GM21529 (cell line): ENCODE data around the gene TERF2IP.

Source experiments
- ATAC-seq: cut with Tn5 transposase; IDR thresholded peaks from one replicate; pipeline ENCODE4 v1.9.1; 2021; ENCODE audit not compliant: unreplicated experiment

Gene TERF2IP

DNA sequence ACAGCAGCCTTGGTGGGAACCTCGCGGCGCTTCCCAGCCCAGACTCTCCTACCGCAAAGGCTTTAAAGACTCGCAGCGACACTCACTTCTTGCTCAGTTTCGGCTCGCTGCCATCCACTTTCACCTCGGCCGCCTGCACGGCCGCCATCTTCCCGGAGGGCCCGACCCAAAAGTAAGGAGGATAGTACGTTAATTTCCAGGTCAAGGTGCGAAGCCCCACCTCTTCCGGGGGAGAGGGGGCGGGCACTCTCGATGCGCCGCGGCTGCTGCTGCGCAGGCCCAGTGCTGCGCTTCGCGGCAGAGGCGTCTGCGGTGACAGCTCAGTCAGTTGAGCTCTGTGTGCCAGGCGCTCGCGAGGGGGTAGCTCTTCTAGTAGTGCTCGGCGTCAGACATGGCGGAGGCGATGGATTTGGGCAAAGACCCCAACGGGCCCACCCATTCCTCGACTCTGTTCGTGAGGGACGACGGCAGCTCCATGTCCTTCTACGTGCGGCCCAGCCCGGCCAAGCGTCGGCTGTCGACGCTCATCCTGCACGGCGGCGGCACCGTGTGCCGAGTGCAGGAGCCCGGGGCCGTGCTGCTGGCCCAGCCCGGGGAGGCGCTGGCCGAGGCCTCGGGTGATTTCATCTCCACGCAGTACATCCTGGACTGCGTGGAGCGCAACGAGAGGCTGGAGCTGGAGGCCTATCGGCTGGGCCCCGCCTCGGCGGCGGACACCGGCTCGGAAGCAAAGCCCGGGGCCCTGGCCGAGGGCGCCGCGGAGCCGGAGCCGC is at the start of gene TERF2IP, which contains the start of gene KARS1:
Gene TERF2IP (plus strand): TSS at position 282 of the 773 bp plus-strand sequence. CDS start 110 bp downstream, at position 392.
Gene KARS1 (minus strand): TSS at position 174 of the 773 bp plus-strand sequence. CDS start 26 bp downstream, at position 148.
- peak; percentile 84 for ATAC-seq

- ATAC-seq, result no peak
Observed at GRCh38 chr16:75599452-75600277, 47.9 kb upstream of the TERF2IP start.

GRCh38 chr16:75603241-75603640 is 44.3 kb upstream of the TERF2IP start:
- no peak for ATAC-seq

DNA sequence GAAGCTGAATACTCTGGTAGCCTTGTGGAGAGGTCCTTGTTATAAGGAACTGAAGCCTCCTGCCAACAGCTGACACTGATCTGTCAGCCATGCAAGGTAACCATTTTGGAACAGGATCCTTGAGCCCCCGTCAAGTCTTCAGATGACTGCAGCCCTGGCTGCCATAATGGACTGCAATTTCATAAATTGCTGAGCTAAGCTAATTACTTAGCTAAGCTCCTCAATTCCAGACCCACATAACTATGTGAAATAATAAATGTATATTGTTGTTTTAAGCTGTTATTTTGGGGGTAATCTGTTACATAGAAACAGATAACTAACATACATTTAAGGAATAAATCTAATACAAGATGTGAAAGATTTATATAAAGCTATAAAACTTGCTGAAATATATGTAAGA is 41.1 kb upstream of the TERF2IP start:
- ATAC-seq, result no peak

DNA sequence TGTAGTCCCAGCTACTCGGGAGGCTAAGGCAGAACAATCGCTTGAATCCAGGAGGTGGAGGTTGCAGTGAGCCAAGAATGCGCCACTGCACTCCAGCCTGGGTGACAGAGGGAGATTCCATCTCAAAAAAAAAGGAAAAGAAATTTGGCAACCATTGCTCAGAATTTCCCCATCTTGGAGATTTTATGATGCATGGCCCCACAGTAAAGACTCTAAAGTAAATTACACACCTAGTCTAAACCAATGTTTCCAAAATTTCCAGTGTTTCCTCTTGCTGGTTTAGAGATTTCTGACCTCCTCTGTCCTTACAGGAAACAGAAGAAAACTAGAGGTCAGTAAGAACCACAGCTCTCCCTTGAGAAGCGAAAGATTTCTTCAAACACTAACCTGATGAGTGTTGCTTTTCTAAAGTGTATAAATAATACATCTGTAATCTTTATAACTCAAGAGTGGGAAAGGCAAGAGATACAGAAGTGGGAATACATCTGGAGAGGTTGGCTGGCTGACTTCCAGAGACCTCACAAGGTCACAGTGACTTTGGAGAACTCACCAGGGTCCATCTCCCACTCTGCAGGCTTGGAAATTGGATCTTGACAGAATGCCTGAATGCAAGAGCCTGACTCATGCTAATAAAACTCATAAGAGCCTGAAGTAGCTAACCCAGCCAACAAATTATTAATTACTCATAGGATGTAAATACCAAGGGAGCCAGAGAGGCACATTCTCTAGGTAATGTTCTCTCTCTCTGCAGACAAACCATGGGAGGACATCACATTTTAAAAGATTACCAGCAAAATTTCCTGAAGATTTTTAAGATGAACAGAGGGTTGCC is 33.3 kb upstream of the TERF2IP start:
- no peak for ATAC-seq

GRCh38 chr16:75615619-75616018 is 32.0 kb upstream of the TERF2IP start:
- no peak for ATAC-seq

DNA sequence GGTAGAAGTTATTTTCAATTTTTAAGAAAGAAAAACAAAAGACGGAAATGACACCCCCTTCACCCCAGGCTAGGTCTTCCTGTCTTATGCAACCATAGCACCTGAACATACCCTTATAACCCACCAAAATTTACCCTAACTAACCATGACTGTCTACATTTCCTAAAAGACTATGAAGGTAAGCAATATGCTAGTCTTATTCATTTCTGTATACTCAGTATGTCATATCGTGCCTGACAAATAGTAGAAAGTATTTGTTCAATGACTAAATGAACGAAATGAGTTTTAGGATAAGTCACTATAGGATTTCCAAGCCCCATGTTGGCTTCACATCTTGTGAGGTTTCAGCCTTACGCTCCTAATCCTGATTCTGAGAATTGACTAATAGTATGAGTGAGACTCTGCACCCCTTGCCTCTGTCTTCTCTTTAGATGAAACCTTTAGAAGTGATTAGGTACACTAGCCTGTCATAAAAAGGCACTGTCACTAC is 31.0 kb upstream of the TERF2IP start:
- ATAC-seq, result peak; percentile 44

- ATAC-seq, result no peak
Observed at GRCh38 chr16:75617121-75617520, 30.5 kb upstream of the TERF2IP start.

DNA sequence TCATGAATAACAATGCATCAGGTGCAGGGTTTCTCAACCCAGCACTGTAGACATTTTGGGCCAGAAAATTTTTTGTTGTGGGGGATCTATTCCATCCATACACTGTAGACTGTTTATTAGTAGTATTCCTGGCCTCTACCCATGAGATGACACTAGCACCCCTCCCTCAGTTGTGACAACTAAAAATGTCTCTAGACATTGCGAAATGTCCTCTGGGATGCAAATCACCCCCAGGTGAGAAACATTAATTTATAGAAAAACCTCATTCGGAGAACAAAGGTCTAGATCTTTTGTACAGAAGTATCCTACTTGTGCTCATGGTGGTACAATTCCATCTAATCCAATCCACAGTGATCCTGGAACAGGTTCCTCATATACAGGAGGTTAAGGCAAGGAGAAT is 28.8 kb upstream of the TERF2IP start:
- no peak for ATAC-seq

DNA sequence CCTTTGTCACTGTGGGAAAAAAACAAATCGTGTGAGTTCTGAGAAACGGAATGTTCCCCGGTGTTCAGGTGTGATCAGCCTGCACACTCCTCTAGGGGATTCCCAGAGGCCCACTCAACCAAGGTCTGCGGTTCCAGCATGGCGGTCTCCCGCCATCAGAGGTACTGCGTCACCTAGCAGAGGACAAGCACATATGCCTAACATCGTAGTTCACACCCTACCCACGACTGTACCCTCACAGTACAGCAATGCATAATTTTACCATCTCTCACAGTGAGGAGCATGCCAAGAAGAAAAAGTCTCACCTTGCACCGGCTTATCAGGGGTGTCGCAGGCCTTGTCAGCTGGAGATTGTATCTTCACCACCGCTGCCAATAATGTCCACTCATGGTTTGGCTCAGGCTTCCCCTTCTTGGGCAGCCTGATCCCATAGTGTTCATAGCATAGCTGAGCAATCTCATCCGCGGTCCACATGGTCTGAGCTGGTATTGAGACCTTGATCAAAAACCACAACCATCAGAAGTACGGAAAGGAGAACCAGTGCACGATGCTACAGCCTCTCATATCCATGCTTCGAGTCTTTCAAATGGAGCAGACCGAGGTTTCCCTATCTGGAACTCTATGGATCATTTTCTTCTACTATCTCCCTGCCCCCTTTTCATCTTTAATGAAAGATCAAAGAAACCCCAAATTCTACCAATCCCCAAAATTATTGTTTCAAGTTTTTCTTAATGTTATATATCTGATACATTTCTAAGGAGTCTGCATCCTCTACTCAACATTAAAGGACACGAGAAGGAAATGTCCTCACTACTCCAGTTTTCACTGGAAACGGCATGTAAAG is 27.0 kb upstream of the TERF2IP start:
- ATAC-seq, result no peak

DNA sequence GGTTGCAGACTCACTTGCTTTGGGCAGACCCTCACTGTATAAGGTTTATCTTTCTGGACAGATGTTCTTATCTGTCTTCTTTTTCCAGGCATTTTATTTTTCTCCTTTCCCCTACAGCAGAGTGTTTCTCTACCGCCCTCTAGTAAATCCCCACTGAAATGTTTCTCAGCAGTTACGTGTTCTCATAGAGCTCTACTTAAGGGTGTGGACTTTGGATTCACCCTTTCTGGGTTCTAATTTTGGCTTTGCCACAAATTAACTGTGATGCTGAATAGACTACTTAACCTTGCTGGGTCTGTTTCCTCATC is 26.4 kb upstream of the TERF2IP start:
- peak; percentile 15 for ATAC-seq

DNA sequence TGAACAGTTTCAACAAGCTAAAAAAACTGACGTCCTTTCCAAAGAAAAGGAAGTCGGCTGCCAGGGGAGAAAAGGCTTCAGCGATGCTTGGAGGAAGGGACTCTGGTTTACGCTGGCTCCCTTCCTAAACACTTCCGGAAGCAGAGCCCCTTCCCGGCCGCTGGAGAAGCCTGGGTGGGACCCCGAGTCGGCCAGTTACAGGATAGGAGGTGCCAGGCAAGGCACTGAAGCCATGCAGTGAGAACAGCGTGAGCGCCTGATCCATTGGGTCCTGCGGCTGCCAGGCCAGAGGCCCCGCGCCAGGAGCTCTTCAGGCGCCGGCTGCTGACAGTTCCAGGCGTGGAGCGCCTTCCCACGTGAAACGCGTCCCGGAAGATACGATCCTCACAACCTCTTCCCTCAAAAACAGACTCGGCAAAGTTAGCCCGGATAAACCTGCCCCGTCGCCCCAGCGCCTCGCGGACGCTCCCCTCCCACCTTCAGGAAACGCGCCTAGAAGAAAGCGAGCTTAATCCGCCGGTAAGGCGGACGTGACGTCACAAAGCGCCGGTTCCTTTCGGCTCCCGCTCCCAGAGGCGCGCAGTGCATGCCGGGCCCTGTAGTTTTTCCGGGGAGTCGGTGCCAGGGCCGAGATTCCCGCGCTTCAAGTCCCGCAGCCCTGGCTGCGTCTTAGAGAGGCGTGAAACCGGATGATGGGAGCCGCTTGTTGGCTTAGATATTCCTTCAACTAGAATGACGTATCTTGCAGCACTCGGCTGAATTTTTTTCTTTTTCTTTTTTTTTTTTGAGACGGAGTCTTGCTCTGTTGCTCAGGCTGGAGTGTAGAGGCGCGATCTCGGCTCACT is 24.6 kb upstream of the TERF2IP start, which contains the start of gene ADAT1:
Gene ADAT1 (minus strand): TSS at position 521 of the 845 bp plus-strand sequence. CDS start 2,482 bp downstream, outside the sequence.
- ATAC-seq, result peak; percentile 90

DNA sequence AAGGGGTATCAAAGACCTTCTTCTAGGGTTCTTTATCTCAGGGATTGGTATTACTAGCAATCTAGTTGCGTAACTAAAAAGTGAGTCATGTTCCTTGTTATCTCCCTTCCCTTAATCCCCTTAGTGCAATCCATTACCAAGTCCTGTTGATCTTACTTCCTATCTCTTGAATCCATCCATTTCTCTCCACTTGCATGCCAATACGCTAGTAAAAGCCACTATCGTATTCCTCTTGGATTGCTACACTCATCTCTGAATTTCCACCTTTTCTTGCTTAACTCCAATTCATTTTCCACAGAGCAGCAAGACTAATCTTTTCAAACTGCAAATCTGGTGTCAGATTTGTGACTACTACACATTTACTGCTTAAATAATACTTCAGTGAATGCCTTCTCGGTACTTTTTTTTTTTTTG is 22.6 kb upstream of the TERF2IP start:
- no peak for ATAC-seq

GRCh38 chr16:75626806-75627205 is 20.8 kb upstream of the TERF2IP start:
- no peak for ATAC-seq

DNA sequence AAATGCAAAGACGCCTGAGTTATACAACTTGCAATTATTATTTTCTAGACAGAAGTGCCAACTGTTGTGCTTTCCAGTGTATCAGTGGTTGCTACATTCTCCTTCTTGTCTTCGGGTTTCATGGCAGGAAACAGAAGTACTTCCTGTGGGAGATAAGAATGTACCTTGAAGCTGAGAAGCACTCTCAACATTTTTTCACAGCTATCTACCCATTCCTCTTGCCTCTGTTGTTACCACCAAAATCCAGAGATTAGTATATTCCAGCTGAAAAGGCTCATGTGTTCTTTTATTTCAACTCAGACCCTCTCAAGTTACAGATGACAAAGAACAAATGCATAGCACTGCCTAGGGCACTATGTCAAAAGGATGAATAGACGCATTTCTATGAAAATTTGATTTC is 19.7 kb upstream of the TERF2IP start:
- ATAC-seq, result no peak

DNA sequence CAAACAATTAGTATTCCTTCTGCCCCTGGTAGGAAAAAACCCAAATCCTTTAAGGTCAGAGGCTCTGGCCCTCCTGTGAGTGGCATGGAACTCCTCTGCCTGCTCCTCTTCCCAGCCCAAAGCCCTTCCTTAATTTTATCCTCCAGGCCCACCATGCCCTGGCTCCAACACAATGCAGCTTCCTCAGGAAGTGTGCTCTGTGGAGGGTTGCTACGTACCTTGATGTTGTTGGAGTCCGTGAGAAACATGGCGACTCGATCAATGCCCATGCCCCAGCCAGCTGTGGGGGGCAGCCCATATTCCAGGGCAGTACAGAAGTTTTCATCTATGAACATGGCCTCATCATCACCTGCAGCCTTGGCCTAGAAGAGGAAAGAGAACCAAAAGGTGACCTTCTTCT is 19.2 kb upstream of the TERF2IP start:
- no peak for ATAC-seq

DNA sequence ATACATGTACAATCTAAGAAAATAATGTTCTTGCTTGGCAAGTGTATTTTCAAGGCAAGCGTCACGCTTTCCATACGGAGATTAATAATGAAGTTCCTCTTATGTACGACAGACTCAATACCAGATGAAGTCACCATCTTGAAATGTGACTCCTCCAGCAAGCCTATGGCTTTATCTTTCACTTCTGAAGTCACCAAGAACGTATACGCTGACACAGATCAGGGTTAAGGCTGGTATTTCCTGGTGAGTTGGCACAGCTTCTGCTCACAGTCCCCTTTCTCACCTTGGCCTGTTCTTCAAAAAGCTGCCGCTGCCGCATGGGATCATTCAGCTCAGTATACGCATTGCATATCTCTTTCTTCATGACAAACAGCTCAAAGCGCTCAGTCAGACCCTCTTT is 18.4 kb upstream of the TERF2IP start:
- ATAC-seq, result no peak

- no peak for ATAC-seq
Observed at GRCh38 chr16:75630052-75630451, 17.5 kb upstream of the TERF2IP start.

DNA sequence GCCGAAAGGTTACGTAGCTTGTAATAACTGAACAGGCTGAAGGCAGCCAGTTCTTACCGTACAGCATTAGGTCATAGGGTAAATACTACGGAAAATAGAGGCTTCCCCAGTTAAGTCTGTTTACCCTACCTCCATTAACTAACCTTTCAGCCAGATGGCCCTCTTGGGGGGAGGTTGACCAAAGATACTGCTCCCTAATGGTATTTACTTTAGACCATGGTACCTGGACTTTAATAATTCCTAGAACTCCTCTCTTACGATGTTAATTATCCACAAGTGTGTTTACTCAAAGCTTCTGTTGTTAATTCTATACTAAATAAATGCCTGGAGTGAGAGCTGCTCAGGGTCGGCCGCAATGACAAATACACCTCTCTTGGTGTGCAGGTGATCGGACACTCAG is 14.7 kb upstream of the TERF2IP start:
- ATAC-seq, result no peak
